IMR-90 (cell line): ENCODE measurements around the gene CCPG1. TPM values are rescaled to one million over a fixed set of nuclear protein-coding genes. Genes with fewer than 3 reads are reported as not detected.
"Not testable (repeated sequence)": the region's sequence is repeated elsewhere in the genome, so short reads cannot be mapped to it uniquely, and the experiment has no call there.

Experiments
- ATAC-seq: fragments of 200-7000 bp; cut with Tn5 transposase; 2 replicates; pipeline ENCODE4 v1.9.1; 2020; ENCODE audit warnings: low read depth, mild to moderate bottlenecking, moderate library complexity
- BruUV-seq: library from RNA; stranded (reverse); fragments of 400-500 nt; replicated peaks from 2 replicates; lab custom pipeline; 2021; lab: Mats Ljungman, UMichigan
- CTCF ChIA-PET: fragments of 300-600 bp; formaldehyde crosslinking; extraction: SDS; loops from one replicate; lab custom pipeline; 2021; ENCODE audit warnings: antibody characterized with exemption; lab: Yijun Ruan, JAX
- POLR2A ChIA-PET: fragments of 300-600 bp; sonication (Branson Sonifier 250); formaldehyde crosslinking; loops from one replicate; lab custom pipeline; 2022; ENCODE audit warnings: antibody characterized with exemption; ENCODE audit not compliant: unreplicated experiment; lab: Charles Lee
- DNase-seq: peaks from one replicate; pipeline ENCODE4 v3.0.0; 2013
- H2AFZ ChIP-seq: replicated peaks from 2 replicates; pipeline ENCODE3; 2013; ENCODE audit warnings: low read length, mild to moderate bottlenecking; ENCODE audit not compliant: poor library complexity
- H2AK5ac ChIP-seq: 2 replicates; pipeline ENCODE4 v1.6.1; 2013; ENCODE audit warnings: low read depth, low read length, inconsistent platforms
- H2AK9ac ChIP-seq: replicated peaks from 2 replicates; pipeline ENCODE3; 2013; ENCODE audit warnings: mild to moderate bottlenecking, low read depth, low read length, moderate library complexity; ENCODE audit not compliant: poor library complexity
- H2BK120ac ChIP-seq: 2 replicates; pipeline ENCODE4 v1.6.1; 2013; ENCODE audit warnings: low read depth, low read length, inconsistent platforms
- H2BK15ac ChIP-seq: 3 replicates; pipeline ENCODE4 v1.6.1; 2013; ENCODE audit warnings: low read depth, low read length, inconsistent platforms
- H2BK20ac ChIP-seq: 2 replicates; pipeline ENCODE4 v1.6.1; 2013; ENCODE audit warnings: low read depth, mild to moderate bottlenecking, inconsistent platforms, low read length, moderate library complexity
- H2BK5ac ChIP-seq: 2 replicates; pipeline ENCODE4 v1.6.1; 2013; ENCODE audit warnings: mild to moderate bottlenecking, low read depth, low read length, inconsistent platforms; ENCODE audit not compliant: poor library complexity, severe bottlenecking
- H3K14ac ChIP-seq: replicated peaks from 2 replicates; pipeline ENCODE4 v1.6.1; 2013; ENCODE audit warnings: low read depth, low read length, inconsistent platforms
- H3K18ac ChIP-seq: 2 replicates; pipeline ENCODE4 v1.6.1; 2013; ENCODE audit warnings: low read depth, low read length, control low read depth
- H3K23ac ChIP-seq: 2 replicates; pipeline ENCODE4 v1.6.1; 2013; ENCODE audit warnings: low read depth, low read length, inconsistent platforms
- H3K27ac ChIP-seq: 2 replicates; pipeline ENCODE4 v1.5.1; 2013; ENCODE audit warnings: mild to moderate bottlenecking, control low read depth, low read length; ENCODE audit not compliant: insufficient read depth
- H3K27me3 ChIP-seq: 2 replicates; pipeline ENCODE4 v1.6.1; 2013; ENCODE audit warnings: low read length; ENCODE audit not compliant: control insufficient read depth, insufficient read depth
- H3K36me3 ChIP-seq: 2 replicates; pipeline ENCODE4 v1.6.1; 2013; ENCODE audit warnings: low read length, mixed read lengths; ENCODE audit not compliant: control insufficient read depth, insufficient read depth
- H3K4ac ChIP-seq: 2 replicates; pipeline ENCODE4 v1.6.1; 2013; ENCODE audit warnings: low read depth, low read length, inconsistent platforms
- H3K4me1 ChIP-seq: 2 replicates; pipeline ENCODE4 v1.6.1; 2013; ENCODE audit warnings: low read length, mixed read lengths; ENCODE audit not compliant: control insufficient read depth, insufficient read depth
- H3K4me2 ChIP-seq: 2 replicates; pipeline ENCODE4 v1.6.1; 2013; ENCODE audit warnings: low read depth, mild to moderate bottlenecking, control low read depth, low read length, moderate library complexity
- H3K4me3 ChIP-seq: 2 replicates; pipeline ENCODE4 v1.5.1; 2013; ENCODE audit warnings: low read depth, mild to moderate bottlenecking, control low read depth, low read length, moderate library complexity; ENCODE audit not compliant: insufficient read depth
- H3K56ac ChIP-seq: 2 replicates; pipeline ENCODE4 v1.6.1; 2013; ENCODE audit warnings: low read length, inconsistent platforms; ENCODE audit not compliant: insufficient read depth; ENCODE audit errors: extremely low read depth
- H3K79me1 ChIP-seq, 2 experiments: 2 replicates each; pipeline ENCODE4 v1.6.1; 2013; ENCODE audit warnings: low read length in 2 of 2, inconsistent platforms in 1 of 2, low read depth in 1 of 2
- H3K9ac ChIP-seq: 2 replicates; pipeline ENCODE4 v1.6.1; 2013; ENCODE audit warnings: low read depth, low read length, control low read depth
- H3K9me1 ChIP-seq: 2 replicates; pipeline ENCODE4 v1.6.1; 2013; ENCODE audit warnings: low read length, inconsistent platforms; ENCODE audit not compliant: insufficient read depth
- H3K9me3 ChIP-seq: 2 replicates; pipeline ENCODE4 v1.6.1; 2013; ENCODE audit warnings: low read length; ENCODE audit not compliant: control insufficient read depth, insufficient read depth
- H4K20me1 ChIP-seq: 2 replicates; pipeline ENCODE4 v1.6.1; 2013; ENCODE audit warnings: low read length, inconsistent platforms; ENCODE audit not compliant: insufficient read depth
- H4K5ac ChIP-seq: 2 replicates; pipeline ENCODE4 v1.6.1; 2013; ENCODE audit warnings: mild to moderate bottlenecking, low read depth, low read length, control low read depth
- H4K8ac ChIP-seq, 2 experiments: 2 replicates each; pipeline ENCODE4 v1.6.1; 2013; ENCODE audit warnings: low read depth in 2 of 2, low read length in 2 of 2, control low read depth in 1 of 2, inconsistent platforms in 1 of 2
- H4K91ac ChIP-seq: 2 replicates; pipeline ENCODE4 v1.6.1; 2013; ENCODE audit warnings: low read depth, low read length, inconsistent platforms; ENCODE audit not compliant: insufficient read depth
- WGBS, 2 experiments: methylation state at CpG; one replicate each; pipeline versions ENCODE4 v1.1.5 to v1.1.7; 2013; ENCODE audit warnings: missing lambda C conversion rate in 2 of 2; ENCODE audit not compliant: insufficient read length in 1 of 2; ENCODE audit errors: extremely low coverage in 2 of 2; 5-methylcytosine and 5-hydroxymethylcytosine counted together
- dilution Hi-C: fragments of 300-500 bp; cut with HindIII; formaldehyde crosslinking; loops from one replicate; pipeline ENCODE4 v1.14.3; 2018; ENCODE audit warnings: low sequenced_read_pairs; ENCODE audit not compliant: unreplicated experiment
- in situ Hi-C: fragments of 300-500 bp; cut with MboI; formaldehyde crosslinking; loops from 3 replicates; pipeline ENCODE4 v1.14.3; 2019; ENCODE audit warnings: low sequenced_read_pairs, inconsistent platforms, mixed read lengths
- intact Hi-C: fragments of 100-400 bp; cut with micrococcal nuclease; formaldehyde crosslinking; loops from 2 replicates; pipeline ENCODE4 v1.10.0; 2022
- polyA plus RNA-seq, 3 experiments: library from polyadenylated mRNA; depleted of rRNA; stranded (reverse); fragments of >200 nt; gene quantifications; 2 replicates each; pipeline ENCODE4 v1.2.3, GENCODE V29; 2012; ENCODE audit warnings: low replicate concordance in 1 of 3
- total RNA-seq: library from RNA; depleted of rRNA; stranded (reverse); fragments of >200 nt; gene quantifications from 2 replicates; pipeline ENCODE4 v1.2.3, GENCODE V29; 2012

CCPG1 gene
- total and polyA plus RNA-seq, 2 of the 4 experiments (the other 2 are of a cell fraction) = 11.4 to 14.3 TPM

- H3K27me3 ChIP-seq, H3K4me1 ChIP-seq, H4K5ac ChIP-seq, H3K9me3 ChIP-seq, H3K4ac ChIP-seq, intact Hi-C loops, H2AK9ac ChIP-seq, H3K18ac ChIP-seq, CTCF ChIA-PET, H3K4me2 ChIP-seq, H2BK20ac ChIP-seq, H2AK5ac ChIP-seq, H4K20me1 ChIP-seq, H3K36me3 ChIP-seq, H2BK15ac ChIP-seq, ATAC-seq, BruUV-seq, H4K8ac ChIP-seq, POLR2A ChIA-PET, DNase-seq, H2AFZ ChIP-seq, dilution Hi-C loops, H3K27ac ChIP-seq, in situ Hi-C loops, H3K23ac ChIP-seq, H4K91ac ChIP-seq, H3K14ac ChIP-seq, H2BK120ac ChIP-seq, H3K9ac ChIP-seq, H2BK5ac ChIP-seq, H3K56ac ChIP-seq, H3K4me3 ChIP-seq, H3K79me1 ChIP-seq, H3K9me1 ChIP-seq: not testable (repeated sequence)
- 95% methylated on average over 4 of the region's 15 CpGs; no CpG with 5 or more reads in 1 of the 2 experiments for WGBS, 2 experiments
These were observed 35.0 kb upstream of the CCPG1 start for GRCh38 chr15:55443141-55443540.
